SIG-M5 treated with dmso at 0.1 percent for 504 hours (cell line): ENCODE data around the gene TTF1.
A peak's percentile ranks its signal among the peaks of the same experiment; 100 is the strongest.

ENCODE experiments used
- DNase-seq: peaks from one replicate; lab custom pipeline; 2025; ENCODE audit not compliant: unreplicated experiment; lab: John Stamatoyannopoulos, UW

The TTF1 gene

DNA sequence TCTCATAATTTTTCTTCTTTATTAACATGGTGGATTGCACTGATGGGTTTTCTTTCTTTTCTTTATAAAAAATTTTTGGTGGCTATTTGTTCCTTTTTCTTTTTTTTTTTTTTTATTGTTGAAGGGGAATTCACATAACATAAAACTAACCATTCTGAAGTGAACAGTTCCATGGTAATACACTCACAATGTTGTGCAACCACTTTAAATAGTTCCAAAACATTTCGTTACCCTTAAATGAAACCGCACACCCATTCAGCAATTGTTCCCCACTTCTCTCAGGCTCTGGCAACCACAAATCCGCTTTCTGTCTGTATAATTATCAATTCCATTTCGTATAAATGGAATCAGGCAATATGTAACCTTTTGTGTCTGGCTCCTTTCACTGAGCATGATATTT lies 40.2 kb downstream of the TTF1 start:
- peak; percentile 79 for DNase-seq

GRCh38 chr9:132365986-132366385 lies 40.7 kb downstream of the TTF1 start:
- DNase-seq: peak; percentile 9

DNA sequence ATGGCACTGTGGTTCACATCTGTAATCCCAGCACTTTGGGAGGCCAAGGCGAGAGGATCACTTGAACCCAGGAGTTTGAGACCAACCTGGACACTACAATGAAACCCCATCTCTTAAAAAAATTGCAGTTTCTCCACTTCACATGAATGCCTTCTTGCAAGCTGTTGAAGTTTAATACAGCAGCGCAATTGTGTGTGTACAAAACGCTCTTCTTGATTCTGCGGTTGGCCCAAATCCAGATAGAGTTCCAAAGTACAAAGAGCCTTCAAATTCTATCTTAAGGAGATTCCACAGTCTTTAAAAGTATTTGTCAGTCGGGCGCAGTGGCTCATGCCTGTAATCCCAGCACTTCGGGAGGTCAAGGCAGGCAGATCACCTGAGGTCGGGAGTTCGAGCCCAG lies 42.6 kb downstream of the TTF1 start:
- no peak for DNase-seq

GRCh38 chr9:132357764-132358163 lies 48.9 kb downstream of the TTF1 start:
- no peak for DNase-seq

DNA sequence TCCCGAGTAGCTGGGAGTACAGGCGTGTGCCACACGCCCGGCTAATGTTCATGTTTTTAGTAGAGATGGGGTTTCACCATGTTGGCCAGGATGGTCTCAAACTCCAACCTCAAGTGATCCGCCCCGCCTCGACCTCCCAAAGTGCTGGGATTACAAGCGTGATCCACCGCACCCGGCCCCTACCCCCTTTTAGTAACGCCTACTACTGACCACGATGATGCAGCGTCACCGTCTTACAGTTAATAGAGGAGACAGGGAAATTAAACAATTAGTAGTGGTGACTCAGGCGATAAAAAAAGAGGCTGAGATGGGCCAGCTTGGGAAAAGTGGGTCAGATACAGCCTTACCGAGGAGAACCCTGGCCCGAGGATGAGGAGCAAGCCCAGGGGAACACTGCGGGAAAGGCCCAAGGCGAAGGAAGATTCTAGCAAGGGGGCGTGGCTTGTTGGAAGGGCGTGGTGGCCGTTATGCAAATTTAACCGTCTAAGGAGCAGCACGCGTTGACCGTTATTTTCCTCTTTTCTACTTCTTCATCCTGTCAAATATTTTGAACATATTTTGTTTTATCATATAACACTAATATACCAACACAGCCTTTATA lies 50.2 kb downstream of the TTF1 start:
- DNase-seq: no peak

GRCh38 chr9:132354637-132355355 lies 51.8 kb downstream of the TTF1 start, which contains the start of gene SETX:
SETX (minus strand) TSS chr9:132354986; CDS start chr9:132349428, 5,558 bp downstream.
- peak; percentile 91 for DNase-seq

- DNase-seq: peak; percentile 49
Measured at GRCh38 chr9:132351404-132352045, 55.1 kb downstream of the TTF1 start.

GRCh38 chr9:132350861-132351315 lies 55.8 kb downstream of the TTF1 start:
- peak; percentile 64 for DNase-seq

- no peak for DNase-seq
Measured at GRCh38 chr9:132348676-132349075, 58.0 kb downstream of the TTF1 start.

GRCh38 chr9:132346177-132346576 lies 60.5 kb downstream of the TTF1 start:
- no peak for DNase-seq

- DNase-seq: no peak
Measured at GRCh38 chr9:132341177-132341840, 65.3 kb downstream of the TTF1 start.

DNA sequence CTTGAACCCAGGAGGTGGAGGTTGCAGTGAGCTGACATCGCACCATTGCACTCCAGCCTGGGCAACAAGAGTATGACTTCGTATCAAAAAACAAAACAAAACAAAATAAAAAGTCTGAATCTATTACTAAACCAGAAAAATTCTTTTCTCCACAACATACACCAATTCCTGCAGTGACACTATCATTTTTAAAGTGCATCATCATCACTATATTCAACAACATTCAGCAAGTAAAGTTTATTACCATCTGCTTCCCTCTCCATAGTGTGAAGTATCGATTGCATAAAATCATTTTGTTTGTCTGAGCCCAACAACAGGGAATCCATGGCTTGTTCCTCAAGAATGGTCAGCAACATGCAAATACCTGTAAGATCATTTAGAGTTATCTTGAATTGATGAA lies 72.3 kb downstream of the TTF1 start:
- DNase-seq: no peak

DNA sequence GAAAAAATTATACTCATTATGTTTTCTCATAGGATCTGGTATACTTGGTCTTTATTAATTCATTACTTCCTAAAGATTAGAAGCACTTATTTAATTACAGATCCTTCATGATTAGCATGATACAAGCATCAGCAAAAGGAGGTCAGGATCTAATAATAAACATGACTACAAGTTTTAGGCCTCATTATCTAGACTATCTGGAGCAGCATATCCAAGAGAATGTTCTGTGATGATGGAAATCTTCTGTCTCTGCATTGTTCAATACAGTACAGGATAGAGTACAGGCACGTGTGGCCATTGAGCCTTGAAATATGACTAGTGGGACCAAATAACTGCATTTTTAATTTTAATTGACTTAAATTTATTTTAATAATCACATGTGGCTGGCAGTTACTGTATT lies 73.1 kb downstream of the TTF1 start:
- DNase-seq: no peak

- DNase-seq: no peak
Measured at GRCh38 chr9:132328580-132328979, 78.1 kb downstream of the TTF1 start.

DNA sequence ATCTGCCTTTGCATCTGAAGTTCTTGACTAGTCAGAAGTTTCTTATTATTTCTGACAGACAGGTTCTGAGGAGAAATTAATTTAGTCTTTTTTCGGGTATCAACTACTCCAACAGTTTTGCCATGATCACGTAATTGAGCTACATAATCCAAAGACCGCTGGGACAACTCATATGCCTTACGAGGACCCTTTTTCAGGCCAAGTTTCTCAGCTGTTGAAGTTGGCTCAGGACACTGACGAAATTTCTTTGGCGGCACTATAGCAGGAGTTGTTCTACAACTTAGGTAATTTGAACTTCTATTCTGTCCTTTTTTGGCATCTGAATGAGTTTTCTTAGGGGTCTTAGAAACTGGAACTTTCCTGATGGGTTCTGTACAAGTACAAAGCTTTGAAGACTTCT lies 79.1 kb downstream of the TTF1 start:
- DNase-seq: no peak
